ENCODE measurements around the gene PKM.
"Not testable (repeated sequence)": the region's sequence is repeated elsewhere in the genome, so short reads cannot be mapped to it uniquely, and the experiment has no call there.

The PKM gene

DNA sequence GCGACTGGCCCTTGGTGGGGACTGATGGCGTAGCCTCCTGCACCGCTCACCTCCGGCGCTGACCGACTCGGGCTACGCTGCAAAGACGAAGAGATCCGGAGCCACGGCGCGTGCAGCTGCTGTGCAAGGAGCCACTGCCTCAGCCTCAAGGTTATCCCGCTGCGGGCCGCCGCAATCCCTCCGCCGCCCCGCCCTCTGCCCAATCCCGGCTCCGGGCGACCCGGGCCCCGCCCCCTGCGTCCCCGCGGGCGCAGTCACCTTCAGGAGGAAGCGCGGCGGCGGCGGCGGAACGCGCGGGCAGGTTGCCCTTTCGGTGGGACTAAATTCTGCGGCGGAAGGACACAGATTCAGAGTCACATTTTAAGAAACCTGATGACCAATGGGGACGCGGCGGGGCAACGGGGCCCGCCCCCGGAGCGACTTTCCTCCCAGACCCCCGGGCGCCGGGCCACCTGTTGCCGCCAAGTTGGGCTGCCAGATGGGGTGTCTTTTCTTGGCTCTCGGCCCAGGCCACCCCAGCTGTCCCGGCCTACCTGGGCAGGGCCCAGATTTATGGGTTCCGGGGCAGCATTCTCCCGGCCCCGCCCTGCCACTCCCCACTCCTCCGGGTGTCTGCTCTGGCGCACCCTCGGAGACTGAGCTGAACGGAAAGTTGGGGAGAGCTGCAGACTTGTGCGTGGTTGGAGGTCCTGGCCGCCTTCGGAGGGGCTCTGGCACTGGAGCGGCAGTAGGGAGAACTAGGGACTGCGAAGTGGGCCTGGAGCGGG, at the start of gene PKM:
Gene PKM, minus strand, starts transcription at position 125 of the 767 bp plus-strand sequence. CDS start 12,093 bp downstream, outside the sequence.
- peak; percentile 99 for DNase-seq

DNA sequence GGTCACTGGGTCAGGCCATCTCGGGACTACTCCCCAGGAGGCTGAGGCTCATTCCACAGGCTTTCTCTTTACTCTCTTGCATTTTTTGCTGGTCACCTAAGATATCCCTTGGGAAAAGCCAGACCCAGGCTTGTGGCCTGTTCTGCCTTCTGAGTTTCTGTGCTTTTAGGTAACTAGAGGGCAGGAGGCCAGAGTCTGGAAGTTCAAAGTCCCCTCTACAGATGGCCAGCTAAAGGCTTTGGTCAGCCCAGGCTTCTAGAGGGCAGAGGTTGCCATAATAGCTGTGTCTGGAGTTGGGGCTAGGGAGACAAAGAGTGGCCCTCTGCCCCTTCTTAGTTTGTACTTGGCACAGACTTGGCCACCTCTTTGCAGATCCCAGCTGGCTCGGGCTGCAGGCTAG, 49.8 kb upstream of the PKM start:
- no peak for DNase-seq

DNA sequence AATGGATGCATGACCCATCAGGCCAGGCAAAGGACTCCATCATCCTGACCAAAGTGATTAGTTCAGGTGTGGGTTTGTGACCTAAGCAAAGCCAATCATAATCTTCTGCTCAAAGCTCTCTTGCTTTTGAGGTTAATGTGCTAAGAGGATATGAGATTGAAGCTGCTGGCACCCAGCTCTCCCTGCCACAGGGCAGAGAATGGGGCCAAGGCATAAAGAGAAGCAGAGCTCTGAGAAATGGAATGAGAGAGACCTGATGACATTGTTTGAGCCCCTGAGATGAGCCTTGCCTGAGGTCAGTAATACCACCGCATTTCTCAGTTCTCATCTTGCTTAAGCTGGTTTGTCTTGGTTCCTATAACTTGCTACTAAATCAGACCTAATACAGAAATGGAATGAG, 47.7 kb upstream of the PKM start:
- DNase-seq: no peak

DNA sequence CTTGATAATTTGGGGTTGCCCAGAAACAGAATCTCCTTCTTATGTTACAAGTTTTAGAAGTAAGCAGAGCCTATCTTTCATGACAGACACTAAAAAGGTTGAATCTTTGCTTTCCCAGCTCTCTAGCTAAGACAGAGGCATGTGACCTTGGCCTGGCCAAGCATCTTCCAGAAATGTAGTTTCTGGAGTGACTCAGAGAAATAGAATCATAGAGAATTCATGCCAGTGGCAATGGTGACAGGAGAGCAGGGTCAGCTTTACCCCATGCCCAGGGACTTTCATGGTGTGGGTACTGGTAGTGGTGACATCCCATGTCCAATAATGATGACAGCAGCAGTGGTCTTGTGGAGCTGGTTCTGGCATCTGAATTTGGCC, 45.3 kb upstream of the PKM start:
- DNase-seq: no peak

DNA sequence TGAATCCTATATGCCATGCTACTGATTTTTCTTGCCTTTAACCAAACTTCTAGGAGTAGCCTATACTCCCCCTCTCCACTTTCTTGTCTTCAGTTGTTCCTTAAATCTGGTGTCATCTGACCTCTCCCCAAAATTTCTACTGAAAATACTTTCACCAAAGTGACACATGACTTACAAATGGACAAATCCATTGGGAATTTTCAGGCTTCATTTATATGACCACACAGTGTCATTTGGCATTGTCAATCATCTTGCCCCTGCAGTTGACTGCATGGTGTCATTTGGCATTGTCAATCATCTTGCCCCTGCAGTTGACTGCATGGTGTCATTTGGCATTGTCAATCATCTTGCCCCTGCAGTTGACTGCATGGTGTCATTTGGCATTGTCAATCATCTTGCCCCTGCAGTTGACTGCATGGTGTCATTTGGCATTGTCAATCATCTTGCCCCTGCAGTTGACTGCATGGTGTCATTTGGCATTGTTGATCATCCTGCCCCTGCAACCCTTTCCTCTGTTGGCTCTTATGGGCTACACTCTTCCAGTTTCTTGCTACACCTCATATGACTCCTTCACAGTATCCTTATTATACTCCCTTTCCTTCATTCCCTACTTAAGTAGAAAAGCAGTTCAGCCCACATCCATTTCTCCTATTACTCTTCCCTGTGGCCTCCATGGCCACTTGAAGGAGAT, 44.8 kb upstream of the PKM start:
- not testable (repeated sequence) for DNase-seq

DNA sequence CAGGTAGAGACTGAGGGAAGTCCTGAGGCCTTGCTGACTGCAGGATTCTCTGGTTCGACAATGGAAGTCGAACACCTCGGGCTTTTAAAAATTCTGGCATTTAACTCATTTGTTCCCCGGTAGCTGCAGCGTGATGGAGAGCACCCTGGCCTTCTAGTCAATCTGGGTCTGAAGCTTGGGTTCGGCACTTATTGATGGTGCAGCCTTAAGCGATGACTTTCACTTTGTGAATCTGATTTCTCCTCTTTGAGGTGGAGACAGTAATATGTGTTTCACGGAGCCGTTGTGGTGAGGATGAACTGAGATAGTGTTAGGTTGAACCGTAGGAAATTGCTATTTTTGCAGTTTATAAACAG, 42.0 kb upstream of the PKM start:
- no peak for DNase-seq

DNA sequence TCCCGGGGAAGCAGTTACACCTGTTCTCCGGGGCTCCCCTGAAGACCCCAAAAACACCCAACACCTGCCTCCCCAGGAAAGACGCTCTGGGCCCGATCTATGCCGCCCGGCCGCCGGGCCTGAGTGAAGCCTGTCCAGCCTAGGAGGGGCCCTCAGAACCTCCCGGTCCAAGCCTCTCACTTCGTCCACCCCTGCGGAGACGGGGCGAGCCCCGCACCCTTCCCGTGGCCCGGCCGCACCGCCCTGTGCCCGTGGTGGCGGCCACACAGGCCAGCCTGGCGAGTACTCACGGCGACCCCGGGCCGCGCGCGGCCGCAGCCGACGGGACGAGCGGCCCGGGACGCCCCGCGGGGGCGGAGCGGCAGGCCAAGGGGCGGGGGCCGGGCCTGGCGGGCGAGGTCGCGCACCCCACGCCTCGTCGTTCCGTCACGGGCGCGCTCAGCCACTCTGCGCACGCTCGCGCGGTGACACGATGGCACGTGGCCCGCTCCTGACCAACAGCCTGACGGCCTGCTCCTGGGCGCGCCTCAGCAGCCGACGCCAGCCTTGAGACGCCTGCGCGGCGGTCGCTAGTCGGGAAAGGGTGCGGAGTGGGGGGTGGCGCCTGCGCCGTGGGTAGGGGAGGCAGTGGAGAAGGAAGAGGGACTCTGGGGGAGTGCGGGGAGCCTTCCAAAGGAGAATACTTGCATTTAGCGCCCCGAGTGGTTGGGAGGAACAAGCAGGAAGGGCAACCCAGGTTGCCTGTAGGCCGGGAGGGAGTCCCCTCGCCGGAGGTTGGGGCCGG, 41.4 kb upstream of the PKM start, which contains the start of gene PARP6:
Gene PARP6, minus strand, starts transcription at position 342 of the 784 bp plus-strand sequence. CDS start 5,077 bp downstream, outside the sequence.
- DNase-seq: peak; percentile 98

- no peak for DNase-seq
Observed at GRCh38 chr15:72271895-72272212, 40.9 kb upstream of the PKM start.

GRCh38 chr15:72271221-72271620, 40.2 kb upstream of the PKM start:
- DNase-seq: no peak

DNA sequence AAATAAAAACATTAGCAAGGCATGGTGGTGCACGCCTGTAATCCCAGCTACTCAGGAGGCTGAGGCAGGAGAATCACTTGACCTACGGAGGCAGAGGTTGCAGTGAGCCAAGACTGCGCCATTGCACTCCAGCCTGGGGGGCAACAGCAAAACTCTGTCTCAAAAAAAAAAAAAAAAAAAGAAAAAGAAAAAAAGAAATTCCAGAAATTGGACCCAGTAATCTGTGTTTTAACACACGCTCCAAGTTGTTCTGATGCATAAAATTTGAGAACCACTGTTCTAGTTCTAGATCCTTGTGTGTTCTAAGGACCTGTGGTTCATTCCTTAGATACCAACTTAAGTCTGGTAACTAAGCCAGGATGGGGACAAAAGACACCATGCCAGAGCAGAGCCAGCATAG, 38.7 kb upstream of the PKM start:
- no peak for DNase-seq

- no peak for DNase-seq
Observed at GRCh38 chr15:72265031-72265430, 34.0 kb upstream of the PKM start.

- no peak for DNase-seq
Observed at GRCh38 chr15:72252663-72253299, 21.8 kb upstream of the PKM start.

DNA sequence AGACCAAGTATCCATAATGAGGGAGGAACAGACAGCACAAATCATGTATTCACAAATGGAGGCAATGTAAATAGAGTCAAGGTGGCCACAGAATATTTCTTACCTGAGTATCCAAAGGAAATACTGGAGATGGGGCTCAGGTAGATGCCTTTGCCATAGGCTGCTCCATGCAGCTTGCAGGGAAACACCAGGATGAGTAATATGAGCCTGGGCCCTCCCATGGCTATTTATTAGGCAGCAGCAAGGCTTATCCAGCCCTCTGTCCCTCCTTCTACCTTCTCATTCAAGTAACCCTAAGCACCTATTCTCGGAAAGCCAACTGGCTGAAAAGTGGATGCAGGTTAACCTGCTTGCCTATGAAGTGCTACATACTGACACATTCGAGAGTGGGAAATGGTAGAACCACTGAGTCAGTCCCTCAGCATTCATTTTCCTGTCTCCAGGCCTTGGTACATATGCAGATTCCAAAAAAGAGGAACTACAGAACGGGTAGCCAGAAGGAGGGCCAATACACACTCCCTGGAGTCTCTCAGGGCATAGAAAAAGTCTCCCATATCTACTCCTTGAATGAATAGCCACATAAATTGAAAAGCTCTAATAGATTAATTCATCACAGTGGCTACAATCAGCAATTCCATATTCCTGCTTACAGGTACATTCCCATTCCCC, 18.3 kb upstream of the PKM start:
- DNase-seq: no peak

GRCh38 chr15:72248514-72248913, 17.5 kb upstream of the PKM start:
- DNase-seq: no peak

DNA sequence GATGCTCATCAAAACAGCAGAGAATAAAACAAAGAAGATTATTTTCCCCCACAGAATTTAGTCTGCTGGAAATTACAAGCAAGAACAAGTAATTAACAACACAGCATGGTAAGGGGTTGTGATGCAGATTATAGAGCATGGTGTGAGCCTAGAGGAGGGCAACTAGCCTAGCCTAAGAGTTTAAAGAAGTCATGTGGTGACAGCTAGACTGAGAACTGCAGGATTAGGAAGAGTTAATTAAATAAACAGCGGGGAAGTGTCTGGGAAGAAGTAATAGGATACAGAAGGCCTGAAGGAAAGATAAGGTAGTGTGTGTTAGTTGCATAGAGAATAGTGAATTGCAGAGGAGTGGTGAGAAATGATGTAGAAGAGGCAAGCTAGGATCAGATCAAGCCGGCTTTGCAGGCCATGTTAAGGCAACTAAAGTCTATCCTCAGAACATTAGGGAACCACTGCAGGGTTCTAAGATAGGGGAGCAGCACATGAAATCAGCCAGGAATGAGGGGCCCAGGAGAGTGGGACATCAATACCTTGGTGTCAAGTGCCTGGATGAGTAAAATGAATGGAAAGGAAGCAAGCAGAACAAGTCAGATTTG, 11.9 kb upstream of the PKM start:
- DNase-seq: no peak

GRCh38 chr15:72239652-72240051, 8.7 kb upstream of the PKM start:
- no peak for DNase-seq

DNA sequence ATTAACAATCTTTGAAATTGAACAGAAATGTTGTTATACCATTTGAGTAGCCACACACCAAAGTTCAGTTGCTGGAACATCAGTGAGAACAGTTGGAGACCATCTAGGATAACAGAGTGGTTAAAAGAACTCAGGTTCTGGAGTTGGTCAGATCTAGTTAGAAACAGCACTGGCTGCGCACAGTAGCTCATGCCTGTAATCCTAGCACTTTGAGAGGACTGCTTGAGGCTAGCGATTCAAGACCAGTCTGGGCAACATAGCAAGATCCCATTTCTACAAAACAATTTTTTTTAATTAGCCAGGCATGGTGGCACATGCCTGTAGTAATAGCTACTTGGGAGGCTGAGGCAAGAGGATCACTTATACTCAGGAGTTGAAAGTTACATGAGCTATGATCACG, 7.6 kb upstream of the PKM start:
- DNase-seq: no peak

- DNase-seq: no peak
Observed at GRCh38 chr15:72237853-72238224, 6.8 kb upstream of the PKM start.

DNA sequence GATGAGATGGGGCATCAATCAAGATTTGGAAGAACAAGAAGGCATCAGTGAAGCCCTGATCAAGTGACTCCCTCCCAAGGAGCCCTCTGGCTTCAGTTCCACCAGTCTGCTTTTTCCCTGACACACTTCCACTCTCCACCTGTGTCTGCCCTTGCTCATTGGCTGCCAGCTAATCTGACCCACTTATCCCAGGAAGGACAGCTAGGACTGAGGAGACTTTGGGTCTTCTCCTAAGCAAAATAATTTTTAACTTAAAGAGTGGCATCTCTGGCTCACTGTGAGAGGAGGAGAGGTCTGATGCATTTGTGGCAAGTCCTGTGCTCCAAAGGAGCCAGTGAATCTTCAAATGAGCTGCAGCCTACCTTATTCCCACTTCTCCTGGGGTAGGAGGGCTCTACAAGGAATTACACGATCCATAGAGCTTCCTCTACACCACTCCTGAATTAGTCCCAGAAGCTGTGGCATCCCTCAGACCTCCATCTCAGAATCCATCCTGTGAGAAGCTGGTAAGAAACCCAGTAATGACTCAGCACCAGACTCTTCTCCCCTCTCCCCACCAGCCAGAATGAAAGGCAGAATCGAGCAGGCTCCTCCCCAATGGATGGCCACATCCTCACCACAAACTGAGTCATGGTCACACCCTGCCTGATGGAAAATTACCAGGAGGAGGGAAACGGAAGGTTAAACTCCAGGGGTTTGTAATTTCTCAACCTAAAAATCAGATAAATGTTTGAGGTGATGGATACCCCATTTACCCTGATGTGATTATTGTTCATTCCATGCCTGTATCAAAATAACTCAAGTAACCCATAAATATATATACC, 6.3 kb upstream of the PKM start:
- DNase-seq: peak; percentile 81

GRCh38 chr15:72236381-72237003, 5.5 kb upstream of the PKM start:
- DNase-seq: no peak

DNA sequence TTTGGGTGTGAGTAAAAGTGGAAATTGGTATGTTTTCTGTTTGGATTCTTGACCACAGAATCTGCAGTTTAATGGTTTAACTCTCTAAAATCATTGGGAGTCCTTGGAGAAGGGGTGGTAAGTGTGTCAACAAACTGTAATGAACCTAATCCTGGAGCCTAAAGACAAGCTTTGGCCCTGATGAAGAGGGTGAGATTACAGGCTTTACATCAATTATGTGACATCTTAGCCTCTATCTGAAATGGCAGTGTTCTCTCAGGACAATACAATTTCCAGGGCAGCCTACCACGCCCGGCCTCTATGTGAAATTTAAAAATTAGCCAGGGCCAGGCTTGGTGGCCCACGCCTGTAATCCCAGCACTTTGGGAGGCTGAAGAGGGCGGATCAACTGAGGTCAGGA, 4.3 kb upstream of the PKM start:
- DNase-seq: no peak
